ENCODE results near the gene DENND1A. TPM values are rescaled to one million over a fixed set of nuclear protein-coding genes. Genes with fewer than 3 reads are reported as not detected.

DENND1A gene
- total and polyA plus RNA-seq, 2 experiments from 2014 or later, result 13.1 to 28.7 TPM

DNA sequence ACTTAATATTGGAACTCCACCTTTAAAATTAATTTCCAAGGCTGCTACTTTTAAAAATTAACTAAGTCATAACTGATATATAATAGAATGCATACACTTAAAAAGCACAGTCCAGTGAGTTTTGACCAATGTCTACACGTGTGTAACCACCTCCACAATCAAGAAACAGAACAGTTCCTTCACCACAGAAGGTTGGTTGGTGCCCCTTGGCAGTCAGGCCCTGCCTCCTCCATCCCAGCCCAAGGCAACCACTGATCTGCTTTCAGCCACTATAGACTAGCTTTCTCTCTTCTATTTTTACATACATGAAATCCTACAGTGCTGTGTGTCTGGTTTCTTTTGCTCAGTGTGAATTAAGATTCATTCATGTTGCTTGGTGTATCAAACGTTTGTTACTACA, 358.7 kb downstream of the DENND1A start:
- H3K4me1 ChIP-seq (ENCODE audit: insufficient read depth), result no peaks in the 10 kb centered on the region
- no peaks in the 10 kb centered on the region; the same call in 1 of the 2 replicates for H3K36me3 ChIP-seq (ENCODE audit: insufficient read depth)
- H3K4me2 ChIP-seq, result no peak overlapping the region
- no peak overlapping the region for H3K4me3 ChIP-seq
- peaks cover 3% of the 10 kb centered on the region for H3K27me3 Mint-ChIP-seq (ENCODE audit: insufficient read depth, low read depth, poor library complexity)
- DNase-seq (ENCODE audit: low spot score) (no peak), ATAC-seq (no peak)
- H2AFZ ChIP-seq, result no peak overlapping the region
- no peaks in the 10 kb centered on the region; the same call in 2 of the 3 replicates for H3K4me1 Mint-ChIP-seq
- no peak overlapping the region for H3K4me3 Mint-ChIP-seq
- H3K79me2 ChIP-seq (replicated peaks; ENCODE audit: insufficient read depth), result no peaks in the 10 kb centered on the region
- no peaks in the 10 kb centered on the region for H3K9me2 ChIP-seq (ENCODE audit: insufficient read depth)
- no peaks in the 10 kb centered on the region; the same call in 1 of the 2 replicates for H4K20me1 ChIP-seq (replicated peaks; ENCODE audit: insufficient read depth)
- H3K36me3 Mint-ChIP-seq (ENCODE audit: low read depth), result peaks cover 19% of the 10 kb centered on the region
- H3K9me3 Mint-ChIP-seq, result peaks cover 15% of the 10 kb centered on the region
- TF ChIP-seq, protein P1, sequence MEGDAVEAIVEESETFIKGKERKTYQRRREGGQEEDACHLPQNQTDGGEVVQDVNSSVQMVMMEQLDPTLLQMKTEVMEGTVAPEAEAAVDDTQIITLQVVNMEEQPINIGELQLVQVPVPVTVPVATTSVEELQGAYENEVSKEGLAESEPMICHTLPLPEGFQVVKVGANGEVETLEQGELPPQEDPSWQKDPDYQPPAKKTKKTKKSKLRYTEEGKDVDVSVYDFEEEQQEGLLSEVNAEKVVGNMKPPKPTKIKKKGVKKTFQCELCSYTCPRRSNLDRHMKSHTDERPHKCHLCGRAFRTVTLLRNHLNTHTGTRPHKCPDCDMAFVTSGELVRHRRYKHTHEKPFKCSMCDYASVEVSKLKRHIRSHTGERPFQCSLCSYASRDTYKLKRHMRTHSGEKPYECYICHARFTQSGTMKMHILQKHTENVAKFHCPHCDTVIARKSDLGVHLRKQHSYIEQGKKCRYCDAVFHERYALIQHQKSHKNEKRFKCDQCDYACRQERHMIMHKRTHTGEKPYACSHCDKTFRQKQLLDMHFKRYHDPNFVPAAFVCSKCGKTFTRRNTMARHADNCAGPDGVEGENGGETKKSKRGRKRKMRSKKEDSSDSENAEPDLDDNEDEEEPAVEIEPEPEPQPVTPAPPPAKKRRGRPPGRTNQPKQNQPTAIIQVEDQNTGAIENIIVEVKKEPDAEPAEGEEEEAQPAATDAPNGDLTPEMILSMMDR (conservative IDR thresholded peaks at IDR 0.05; ENCODE audit: low read depth in 2 of 2), result no peak
- TF ChIP-seq, protein P2, sequence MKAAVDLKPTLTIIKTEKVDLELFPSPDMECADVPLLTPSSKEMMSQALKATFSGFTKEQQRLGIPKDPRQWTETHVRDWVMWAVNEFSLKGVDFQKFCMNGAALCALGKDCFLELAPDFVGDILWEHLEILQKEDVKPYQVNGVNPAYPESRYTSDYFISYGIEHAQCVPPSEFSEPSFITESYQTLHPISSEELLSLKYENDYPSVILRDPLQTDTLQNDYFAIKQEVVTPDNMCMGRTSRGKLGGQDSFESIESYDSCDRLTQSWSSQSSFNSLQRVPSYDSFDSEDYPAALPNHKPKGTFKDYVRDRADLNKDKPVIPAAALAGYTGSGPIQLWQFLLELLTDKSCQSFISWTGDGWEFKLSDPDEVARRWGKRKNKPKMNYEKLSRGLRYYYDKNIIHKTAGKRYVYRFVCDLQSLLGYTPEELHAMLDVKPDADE (IDR thresholded peaks at IDR 0.05), result no peak
- no peak for TF ChIP-seq EZH2phosphoT487 (IDR thresholded peaks at IDR 0.05; ENCODE audit: unreplicated experiment)
- no peak for TF ChIP-seq ZNF114 (CRISPR knock-in tag; IDR thresholded peaks at IDR 0.05)
- no peak for TF ChIP-seq NANOG (IDR thresholded peaks at IDR 0.05; ENCODE audit: borderline replicate concordance)
- TF ChIP-seq POLR2AphosphoS5 (IDR thresholded peaks at IDR 0.05; ENCODE audit: low read depth), result no peak
- H3K27me3 ChIP-seq (ENCODE audit: insufficient read depth), result no peaks in the 10 kb centered on the region
- no peak overlapping the region for H3K27ac Mint-ChIP-seq
- H3F3A ChIP-seq (replicated peaks; ENCODE audit: low read depth), result no peaks in the 10 kb centered on the region
- H3K27ac ChIP-seq (ENCODE audit: low read depth), result no peak overlapping the region

DNA sequence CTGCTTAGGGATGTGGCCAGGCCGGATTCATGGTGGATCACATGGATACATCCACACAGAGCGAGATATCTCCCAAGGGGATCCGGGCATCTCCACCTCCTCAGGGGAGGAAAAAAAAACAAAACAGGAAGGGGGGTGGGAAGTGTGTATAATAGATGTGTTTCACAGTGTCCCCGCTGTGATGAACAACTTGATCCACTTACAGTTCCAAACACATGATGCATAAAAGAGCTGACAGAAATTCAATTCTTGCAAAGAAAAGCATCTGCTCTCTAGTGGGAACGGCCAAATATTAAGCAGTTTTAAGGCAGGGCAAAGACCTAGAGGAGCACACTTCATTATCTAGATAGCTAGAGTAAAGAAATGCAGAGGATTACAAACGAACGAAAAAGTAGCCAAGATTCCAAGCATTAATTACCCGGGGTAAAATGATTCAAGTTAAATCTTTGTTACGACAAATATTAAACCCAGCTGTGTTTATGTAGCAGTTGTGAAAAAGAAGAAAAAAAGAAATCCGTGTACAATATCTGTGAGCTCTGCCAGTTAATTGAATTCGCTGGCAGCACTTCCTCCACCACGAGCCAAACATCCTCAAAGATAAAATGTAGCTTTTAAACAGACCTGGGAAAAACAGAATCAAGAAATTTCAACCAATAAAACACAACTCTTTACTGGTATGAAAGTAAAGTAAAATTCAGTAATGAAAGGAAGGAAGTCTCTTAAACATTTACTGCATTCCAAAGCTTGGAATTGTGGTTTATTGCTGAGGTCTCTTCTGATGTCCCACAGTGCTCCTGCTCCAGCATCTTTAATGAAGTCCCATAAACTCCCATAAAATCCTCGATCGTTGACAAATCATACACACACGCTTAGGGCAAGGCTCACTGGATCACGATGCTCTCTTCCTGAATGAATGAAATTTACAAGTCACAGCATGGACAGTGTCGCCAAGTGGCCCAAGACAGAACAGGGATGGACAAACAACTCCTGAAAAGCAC, 360.9 kb downstream of the DENND1A start:
- no peak overlapping the region for H3K27ac Mint-ChIP-seq
- H3K4me2 ChIP-seq, result no peak overlapping the region
- DNase-seq (ENCODE audit: low spot score), result no peak
- no peaks in the 10 kb centered on the region for H3K36me3 ChIP-seq (ENCODE audit: insufficient read depth)
- H3K4me3 ChIP-seq, result no peak overlapping the region
- no peak overlapping the region for H3K27ac ChIP-seq (ENCODE audit: low read depth)
- no peaks in the 10 kb centered on the region for H3K79me2 ChIP-seq (replicated peaks; ENCODE audit: insufficient read depth)
- H3K4me3 Mint-ChIP-seq, result no peak overlapping the region
- no peaks in the 10 kb centered on the region; the same call in 2 of the 3 replicates for H3K4me1 Mint-ChIP-seq
- no peaks in the 10 kb centered on the region for H3K4me1 ChIP-seq (ENCODE audit: insufficient read depth)
- H3K9me3 Mint-ChIP-seq, result no peaks in the 10 kb centered on the region
- H3F3A ChIP-seq (replicated peaks; ENCODE audit: low read depth), result no peaks in the 10 kb centered on the region
- ATAC-seq, result no peak
- H2AFZ ChIP-seq, result no peak overlapping the region
- no peaks in the 10 kb centered on the region; the same call in 1 of the 2 replicates for H4K20me1 ChIP-seq (replicated peaks; ENCODE audit: insufficient read depth)
- H3K27me3 ChIP-seq (ENCODE audit: insufficient read depth), result no peaks in the 10 kb centered on the region
- H3K27me3 Mint-ChIP-seq (ENCODE audit: insufficient read depth, low read depth, poor library complexity), result peaks cover 3% of the 10 kb centered on the region
- no peaks in the 10 kb centered on the region for H3K9me2 ChIP-seq (ENCODE audit: insufficient read depth)
- no peaks in the 10 kb centered on the region; the same call in 2 of the 3 replicates for H3K36me3 Mint-ChIP-seq (ENCODE audit: low read depth)
- TF ChIP-seq ZNF114 (CRISPR knock-in tag; IDR thresholded peaks at IDR 0.05), result no peak
- no peak for TF ChIP-seq EZH2phosphoT487 (IDR thresholded peaks at IDR 0.05; ENCODE audit: unreplicated experiment)
- TF ChIP-seq, protein P3, sequence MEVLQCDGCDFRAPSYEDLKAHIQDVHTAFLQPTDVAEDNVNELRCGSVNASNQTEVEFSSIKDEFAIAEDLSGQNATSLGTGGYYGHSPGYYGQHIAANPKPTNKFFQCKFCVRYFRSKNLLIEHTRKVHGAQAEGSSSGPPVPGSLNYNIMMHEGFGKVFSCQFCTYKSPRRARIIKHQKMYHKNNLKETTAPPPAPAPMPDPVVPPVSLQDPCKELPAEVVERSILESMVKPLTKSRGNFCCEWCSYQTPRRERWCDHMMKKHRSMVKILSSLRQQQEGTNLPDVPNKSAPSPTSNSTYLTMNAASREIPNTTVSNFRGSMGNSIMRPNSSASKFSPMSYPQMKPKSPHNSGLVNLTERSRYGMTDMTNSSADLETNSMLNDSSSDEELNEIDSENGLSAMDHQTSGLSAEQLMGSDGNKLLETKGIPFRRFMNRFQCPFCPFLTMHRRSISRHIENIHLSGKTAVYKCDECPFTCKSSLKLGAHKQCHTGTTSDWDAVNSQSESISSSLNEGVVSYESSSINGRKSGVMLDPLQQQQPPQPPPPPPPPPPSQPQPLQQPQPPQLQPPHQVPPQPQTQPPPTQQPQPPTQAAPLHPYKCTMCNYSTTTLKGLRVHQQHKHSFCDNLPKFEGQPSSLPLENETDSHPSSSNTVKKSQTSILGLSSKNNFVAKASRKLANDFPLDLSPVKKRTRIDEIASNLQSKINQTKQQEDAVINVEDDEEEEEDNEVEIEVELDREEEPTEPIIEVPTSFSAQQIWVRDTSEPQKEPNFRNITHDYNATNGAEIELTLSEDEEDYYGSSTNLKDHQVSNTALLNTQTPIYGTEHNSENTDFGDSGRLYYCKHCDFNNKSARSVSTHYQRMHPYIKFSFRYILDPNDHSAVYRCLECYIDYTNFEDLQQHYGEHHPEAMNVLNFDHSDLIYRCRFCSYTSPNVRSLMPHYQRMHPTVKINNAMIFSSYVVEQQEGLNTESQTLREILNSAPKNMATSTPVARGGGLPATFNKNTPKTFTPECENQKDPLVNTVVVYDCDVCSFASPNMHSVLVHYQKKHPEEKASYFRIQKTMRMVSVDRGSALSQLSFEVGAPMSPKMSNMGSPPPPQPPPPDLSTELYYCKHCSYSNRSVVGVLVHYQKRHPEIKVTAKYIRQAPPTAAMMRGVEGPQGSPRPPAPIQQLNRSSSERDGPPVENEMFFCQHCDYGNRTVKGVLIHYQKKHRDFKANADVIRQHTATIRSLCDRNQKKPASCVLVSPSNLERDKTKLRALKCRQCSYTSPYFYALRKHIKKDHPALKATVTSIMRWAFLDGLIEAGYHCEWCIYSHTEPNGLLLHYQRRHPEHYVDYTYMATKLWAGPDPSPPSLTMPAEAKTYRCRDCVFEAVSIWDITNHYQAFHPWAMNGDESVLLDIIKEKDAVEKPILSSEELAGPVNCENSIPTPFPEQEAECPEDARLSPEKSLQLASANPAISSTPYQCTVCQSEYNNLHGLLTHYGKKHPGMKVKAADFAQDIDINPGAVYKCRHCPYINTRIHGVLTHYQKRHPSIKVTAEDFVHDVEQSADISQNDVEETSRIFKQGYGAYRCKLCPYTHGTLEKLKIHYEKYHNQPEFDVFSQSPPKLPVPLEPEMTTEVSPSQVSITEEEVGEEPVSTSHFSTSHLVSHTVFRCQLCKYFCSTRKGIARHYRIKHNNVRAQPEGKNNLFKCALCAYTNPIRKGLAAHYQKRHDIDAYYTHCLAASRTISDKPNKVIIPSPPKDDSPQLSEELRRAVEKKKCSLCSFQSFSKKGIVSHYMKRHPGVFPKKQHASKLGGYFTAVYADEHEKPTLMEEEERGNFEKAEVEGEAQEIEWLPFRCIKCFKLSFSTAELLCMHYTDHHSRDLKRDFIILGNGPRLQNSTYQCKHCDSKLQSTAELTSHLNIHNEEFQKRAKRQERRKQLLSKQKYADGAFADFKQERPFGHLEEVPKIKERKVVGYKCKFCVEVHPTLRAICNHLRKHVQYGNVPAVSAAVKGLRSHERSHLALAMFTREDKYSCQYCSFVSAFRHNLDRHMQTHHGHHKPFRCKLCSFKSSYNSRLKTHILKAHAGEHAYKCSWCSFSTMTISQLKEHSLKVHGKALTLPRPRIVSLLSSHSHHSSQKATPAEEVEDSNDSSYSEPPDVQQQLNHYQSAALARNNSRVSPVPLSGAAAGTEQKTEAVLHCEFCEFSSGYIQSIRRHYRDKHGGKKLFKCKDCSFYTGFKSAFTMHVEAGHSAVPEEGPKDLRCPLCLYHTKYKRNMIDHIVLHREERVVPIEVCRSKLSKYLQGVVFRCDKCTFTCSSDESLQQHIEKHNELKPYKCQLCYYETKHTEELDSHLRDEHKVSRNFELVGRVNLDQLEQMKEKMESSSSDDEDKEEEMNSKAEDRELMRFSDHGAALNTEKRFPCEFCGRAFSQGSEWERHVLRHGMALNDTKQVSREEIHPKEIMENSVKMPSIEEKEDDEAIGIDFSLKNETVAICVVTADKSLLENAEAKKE (CRISPR knock-in tag; IDR thresholded peaks at IDR 0.05), result no peak
- TF ChIP-seq POLR2AphosphoS5 (IDR thresholded peaks at IDR 0.05; ENCODE audit: low read depth), result no peak
- no peak for TF ChIP-seq NANOG (IDR thresholded peaks at IDR 0.05; ENCODE audit: borderline replicate concordance)
- TF ChIP-seq, protein P1 (conservative IDR thresholded peaks at IDR 0.05; ENCODE audit: low read depth in 2 of 2), result no peak
